ENCODE results near the gene CHMP1A. TPM values are rescaled to one million over a fixed set of nuclear protein-coding genes. Genes with fewer than 3 reads are reported as not detected.

Gene CHMP1A
- total and polyA plus RNA-seq, 2 of the 8 experiments (the other 6 are each of a cell fraction or from before 2014, with no cell fraction given): 64.4 to 75.8 TPM

DNA sequence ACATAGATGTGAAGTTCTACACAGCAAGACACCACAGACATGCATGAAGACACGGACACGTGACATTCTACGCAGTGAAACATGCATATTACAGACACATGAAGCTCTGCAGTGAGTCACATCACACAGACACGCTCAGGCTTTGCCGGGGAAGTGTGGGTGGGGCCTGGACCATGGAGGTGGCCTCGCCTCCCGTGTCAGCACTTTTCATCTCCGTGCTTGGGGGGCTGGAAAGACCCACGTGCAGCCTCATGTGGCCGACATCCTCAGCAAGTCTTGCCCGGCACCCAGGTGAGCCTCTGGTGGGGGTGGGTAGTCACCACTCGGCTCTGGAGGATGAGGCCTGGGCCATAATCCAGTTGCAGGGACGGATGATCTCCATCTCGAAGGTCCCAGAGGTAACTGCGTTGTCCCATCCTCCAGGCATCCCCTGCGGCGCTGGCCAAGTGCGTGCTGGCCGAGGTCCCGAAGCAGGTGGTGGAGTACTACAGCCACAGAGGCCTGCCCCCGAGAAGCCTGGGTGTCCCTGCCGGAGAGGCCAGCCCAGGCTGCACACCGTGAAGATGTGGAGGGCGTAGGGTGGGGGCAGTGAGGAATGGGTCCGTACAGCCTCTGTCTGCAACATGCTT lies 61.3 kb downstream of the CHMP1A start:
- no peaks in the 10 kb centered on the region; a peak in 1 of 7 replicates for H3K4me1 ChIP-seq (replicated peaks in 1 of 4; ENCODE audit: control insufficient read depth in 3 of 4, insufficient read depth in 4 of 4, low read length in 3 of 4)
- no peak for TF ChIP-seq RNF2 (IDR thresholded peaks at IDR 0.05; ENCODE audit: borderline replicate concordance, low read depth, low read length, missing control alignments, poor library complexity, severe bottlenecking)
- no peak for TF ChIP-seq ASH2L (IDR thresholded peaks at IDR 0.05; ENCODE audit: low read length)
- TF ChIP-seq TEAD4 (IDR thresholded peaks at IDR 0.05; ENCODE audit: low read depth, low read length): no peak
- TF ChIP-seq MAFK (IDR thresholded peaks at IDR 0.05; ENCODE audit: low read depth, low read length): no peak
- no peak for TF ChIP-seq SIN3A (conservative IDR thresholded peaks at IDR 0.05 in 1 of 2, IDR thresholded peaks at IDR 0.05 in 1 of 2; ENCODE audit: low read depth in 1 of 2, low read length in 2 of 2)
- TF ChIP-seq HDAC2 (IDR thresholded peaks at IDR 0.05; ENCODE audit: borderline replicate concordance in 1 of 2, low read depth in 2 of 2, low read length in 2 of 2): no peak
- TF ChIP-seq SP4 (IDR thresholded peaks at IDR 0.05; ENCODE audit: low read length): no peak
- no peak for TF ChIP-seq SIRT6 (IDR thresholded peaks at IDR 0.05; ENCODE audit: low read length)
- no peak for TF ChIP-seq GTF2F1 (IDR thresholded peaks at IDR 0.05; ENCODE audit: borderline replicate concordance, low read depth, low read length)
- no peak for TF ChIP-seq KDM5A (IDR thresholded peaks at IDR 0.05; ENCODE audit: low read length)
- no peak for TF ChIP-seq SUZ12 (IDR thresholded peaks at IDR 0.05; ENCODE audit: low read length)
- no peak for TF ChIP-seq CBX5 (IDR thresholded peaks at IDR 0.05; ENCODE audit: low read depth, low read length)
- H3K4me3 ChIP-seq (ENCODE audit: extremely low read depth in 1 of 4, insufficient read depth in 2 of 4, low read depth in 3 of 4, low read length in 4 of 4): no peak overlapping the region
- no peaks in the 10 kb centered on the region for H3K79me1 ChIP-seq (ENCODE audit: low read depth, low read length)
- H2BK15ac ChIP-seq (ENCODE audit: low read length): no peak overlapping the region
- 94% methylated on average over 25 of the region's 25 CpGs; no CpG with 5 or more reads in 1 of the 2 experiments for WGBS, 2 experiments (ENCODE audit: extremely low coverage in 1 of 2, insufficient coverage in 1 of 2, insufficient read length in 1 of 2, insufficient replicate concordance in 2 of 2, low coverage in 1 of 2, low lambda C conversion rate in 2 of 2, missing lambda C conversion rate in 1 of 2)
- no peak overlapping the region for H4K91ac ChIP-seq (replicated peaks; ENCODE audit: insufficient read length, low read length)
- H3K14ac ChIP-seq (ENCODE audit: insufficient read length): no peak overlapping the region
- no peak overlapping the region; the same call in 1 of the 2 replicates for H3K18ac ChIP-seq (ENCODE audit: extremely low read depth, low read length)
- DNase-seq (ENCODE audit: low read depth in 1 of 2, low spot score in 2 of 2) (no peak), FAIRE-seq (no peak)
- H3K23ac ChIP-seq (ENCODE audit: insufficient read length): no peak overlapping the region
- no peaks in the 10 kb centered on the region; the same call in 1 of the 2 replicates for H3K23me2 ChIP-seq (ENCODE audit: low read depth, low read length)
- H3K79me2 ChIP-seq (ENCODE audit: control insufficient read depth in 1 of 2, insufficient read depth in 2 of 2, low read length in 2 of 2): no peaks in the 10 kb centered on the region
- no peak overlapping the region for H2AK5ac ChIP-seq (ENCODE audit: low read depth, low read length)
- ChIA-PET CTCF (ENCODE audit: partially characterized antibody) (interaction anchor here (0.5 to 0.9 kb wide), 3 partner anchors 15 to 222 kb away, joined by 3 read pairs; no protein-coding TSS in a partner anchor), POLR2A (ENCODE audit: partially characterized antibody) (interaction anchor here (0.9 to 2.5 kb wide), 5 partner anchors 10 to 326 kb away, joined by 3 to 8 read pairs (median 3); no protein-coding TSS in a partner anchor)
- peak overlapping the region; percentile 60; the same call in 1 of the 2 replicates for H2BK5ac ChIP-seq (ENCODE audit: low read depth, low read length)
- no peak overlapping the region for H3K9ac ChIP-seq (replicated peaks in 1 of 4; ENCODE audit: extremely low read depth in 1 of 4, low read depth in 3 of 4, low read length in 3 of 4)
- 0 out of 2 replicates have a peak overlapping the region, but pooled peaks have one; percentile 39 for H2BK12ac ChIP-seq (ENCODE audit: low read depth, low read length)
- H3K56ac ChIP-seq (replicated peaks; ENCODE audit: insufficient read length, low read depth, low read length): no peak overlapping the region
- H4K20me1 ChIP-seq (replicated peaks in 1 of 2; ENCODE audit: control insufficient read depth in 1 of 2, insufficient read depth in 2 of 2, low read length in 2 of 2): peaks cover 0 to 7% of the 10 kb centered on the region in 2 experiments
- H3K36me3 ChIP-seq (ENCODE audit: control insufficient read depth in 2 of 4, insufficient read depth in 4 of 4, low read length in 3 of 4): 0 out of 8 replicates have a peak, but pooled peaks cover 0 to 2% (median 0%) of the 10 kb centered on the region in 4 experiments
- H3K27ac ChIP-seq (ENCODE audit: low read depth, low read length): no peak overlapping the region
- no peaks in the 10 kb centered on the region for H3K27me3 ChIP-seq (replicated peaks in 1 of 4; ENCODE audit: control insufficient read depth in 3 of 4, extremely low read depth in 1 of 4, insufficient read depth in 3 of 4, low read length in 3 of 4)
- H3K9me3 ChIP-seq (ENCODE audit: insufficient read depth in 2 of 2, low read depth in 1 of 2, low read length in 1 of 2): no peaks in the 10 kb centered on the region
- H3K4me2 ChIP-seq (ENCODE audit: insufficient read depth in 1 of 2, low read depth in 2 of 2, low read length in 2 of 2): no peak overlapping the region
- H3K4ac ChIP-seq (replicated peaks; ENCODE audit: insufficient read length, low read depth, low read length): no peak overlapping the region
- H2BK120ac ChIP-seq (replicated peaks; ENCODE audit: low read depth, low read length): no peak overlapping the region
- no peak overlapping the region for H2AFZ ChIP-seq (ENCODE audit: low read length)
- H4K5ac ChIP-seq (ENCODE audit: insufficient read length, low read depth, low read length): no peak overlapping the region
- no peak overlapping the region; the same call in 1 of the 2 replicates for H4K8ac ChIP-seq (ENCODE audit: extremely low read depth, insufficient read depth, low read length)
- H2BK20ac ChIP-seq (ENCODE audit: low read length): no peak overlapping the region

Data from H1 (cell line).